Measurements from ENCODE around the gene ELOVL6.

ELOVL6 gene

DNA sequence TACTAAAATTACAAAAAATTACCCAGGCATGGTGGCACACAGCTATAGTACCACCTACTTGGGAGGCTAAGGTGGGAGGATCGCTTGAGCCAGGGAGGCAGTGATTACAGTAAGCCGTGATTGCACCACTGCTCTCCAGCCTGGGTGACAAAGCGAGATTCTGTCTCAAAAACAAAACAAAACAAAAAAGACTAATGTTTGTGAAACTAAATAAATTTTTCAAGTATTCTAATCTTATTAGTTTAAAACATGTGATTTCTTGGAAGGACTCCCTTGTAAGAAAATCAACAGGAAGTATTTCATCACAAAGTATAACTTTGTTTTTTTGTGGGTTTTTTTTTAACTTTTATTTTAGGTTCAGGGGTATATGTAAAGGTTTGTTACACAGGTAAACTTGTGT, 196.1 kb downstream of the ELOVL6 start:
- Histone ChIP-seq H3K4me1 (ENCODE audit: control insufficient read depth, insufficient read depth, low read length) (no peaks in the 10 kb centered on the region), H3K4me3 (ENCODE audit: low read length) (no peak overlapping the region), H3K27me3 (ENCODE audit: control insufficient read depth, insufficient read depth, low read length) (no peaks in the 10 kb centered on the region; the same call in 1 of the 2 replicates), H3K27ac (ENCODE audit: low read length) (no peak overlapping the region), H3K36me3 (ENCODE audit: control insufficient read depth, insufficient read depth, low read length) (no peaks in the 10 kb centered on the region), H3K9me3 (ENCODE audit: control insufficient read depth, insufficient read depth, low read length) (no peaks in the 10 kb centered on the region)
- DNase-seq (ENCODE audit: low read depth, low spot score) = no peak
- no CpG with 5 or more reads among the region's 3 CpGs for WGBS (ENCODE audit: insufficient coverage, insufficient read length)

DNA sequence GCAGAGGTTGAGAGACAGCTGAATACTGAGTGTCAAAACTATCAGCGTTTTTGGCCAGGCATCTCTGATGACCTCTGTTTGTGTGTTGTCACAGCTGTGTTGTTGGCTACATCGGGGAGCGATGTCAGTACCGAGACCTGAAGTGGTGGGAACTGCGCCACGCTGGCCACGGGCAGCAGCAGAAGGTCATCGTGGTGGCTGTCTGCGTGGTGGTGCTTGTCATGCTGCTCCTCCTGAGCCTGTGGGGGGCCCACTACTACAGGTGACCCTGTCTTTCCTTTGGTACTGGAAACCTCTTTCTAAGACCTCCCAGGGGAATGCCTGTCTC, 198.9 kb downstream of the ELOVL6 start:
- H3K27me3 ChIP-seq (ENCODE audit: control insufficient read depth, insufficient read depth, low read length) = no peaks in the 10 kb centered on the region; the same call in 1 of the 2 replicates
- DNase-seq (ENCODE audit: low read depth, low spot score) = no peak
- H3K27ac ChIP-seq (ENCODE audit: low read length) = no peak overlapping the region
- no peaks in the 10 kb centered on the region for H3K4me1 ChIP-seq (ENCODE audit: control insufficient read depth, insufficient read depth, low read length)
- no peaks in the 10 kb centered on the region for H3K36me3 ChIP-seq (ENCODE audit: control insufficient read depth, insufficient read depth, low read length)
- H3K4me3 ChIP-seq (ENCODE audit: low read length) = no peak overlapping the region
- WGBS (ENCODE audit: insufficient coverage, insufficient read length) = no CpG with 5 or more reads among the region's 9 CpGs
- H3K9me3 ChIP-seq (ENCODE audit: control insufficient read depth, insufficient read depth, low read length) = no peaks in the 10 kb centered on the region

DNA sequence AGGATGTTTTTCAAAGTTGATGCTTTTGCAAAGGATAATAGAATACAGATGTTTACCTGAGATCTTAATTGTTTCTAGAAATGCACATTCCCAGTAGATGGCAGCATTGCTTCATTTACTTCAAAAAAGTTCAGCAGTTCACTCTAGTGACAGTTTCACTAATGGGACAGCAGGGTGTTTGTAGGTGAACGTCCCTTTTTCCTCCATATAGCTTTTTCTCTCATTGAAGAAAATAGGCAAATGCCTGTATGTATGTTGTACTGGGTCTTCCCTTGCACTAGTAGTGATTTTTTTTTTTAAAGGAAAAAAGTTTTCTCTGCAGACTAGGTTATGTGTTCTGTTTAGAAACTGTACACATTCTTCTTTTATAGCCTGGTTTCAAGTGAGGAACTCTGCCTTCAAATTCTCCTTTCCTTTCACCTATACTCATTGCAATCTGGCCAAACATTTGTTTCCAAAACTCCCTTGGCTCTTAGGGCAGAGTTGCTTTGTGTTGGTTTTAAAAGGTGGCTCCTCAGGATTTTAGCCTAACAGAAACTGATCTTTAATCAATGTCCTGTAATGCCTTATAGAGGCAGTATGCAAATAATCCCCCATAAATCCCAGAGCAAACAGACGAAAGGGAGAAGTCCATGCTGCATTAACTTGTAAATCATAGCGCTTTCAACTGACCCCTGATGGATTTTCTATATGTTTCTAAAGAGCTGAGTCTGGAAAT, 199.4 kb downstream of the ELOVL6 start:
- no peak for DNase-seq (ENCODE audit: low read depth, low spot score)
- no CpG with 5 or more reads among the region's 3 CpGs for WGBS (ENCODE audit: insufficient coverage, insufficient read length)
- Histone ChIP-seq H3K4me3 (ENCODE audit: low read length) (no peak overlapping the region), H3K36me3 (ENCODE audit: control insufficient read depth, insufficient read depth, low read length) (no peaks in the 10 kb centered on the region), H3K9me3 (ENCODE audit: control insufficient read depth, insufficient read depth, low read length) (no peaks in the 10 kb centered on the region), H3K27me3 (ENCODE audit: control insufficient read depth, insufficient read depth, low read length) (no peaks in the 10 kb centered on the region; the same call in 1 of the 2 replicates), H3K27ac (ENCODE audit: low read length) (no peak overlapping the region), H3K4me1 (ENCODE audit: control insufficient read depth, insufficient read depth, low read length) (no peaks in the 10 kb centered on the region)

DNA sequence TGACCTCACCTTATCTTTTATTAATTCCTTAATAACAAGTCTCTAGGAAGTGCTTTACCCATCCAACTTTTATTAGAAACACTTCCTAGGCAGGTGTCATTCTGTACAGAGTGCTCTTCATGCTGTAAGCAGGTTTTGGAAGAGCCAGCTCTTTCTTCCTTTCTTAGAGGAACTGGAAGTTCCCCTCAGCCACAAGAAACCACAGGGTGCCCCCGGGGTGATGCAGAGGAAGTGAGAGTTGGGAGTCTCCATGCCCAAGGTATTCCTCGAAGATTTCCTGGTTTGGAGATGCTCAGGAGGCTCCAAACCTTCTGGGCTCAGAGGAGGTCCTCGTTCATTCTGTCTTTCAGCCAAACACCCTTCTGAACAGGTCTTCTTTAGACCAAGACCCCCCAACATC, 201.9 kb downstream of the ELOVL6 start:
- H3K36me3 ChIP-seq (ENCODE audit: control insufficient read depth, insufficient read depth, low read length) = no peaks in the 10 kb centered on the region
- H3K4me1 ChIP-seq (ENCODE audit: control insufficient read depth, insufficient read depth, low read length) = no peaks in the 10 kb centered on the region
- no peaks in the 10 kb centered on the region; the same call in 1 of the 2 replicates for H3K27me3 ChIP-seq (ENCODE audit: control insufficient read depth, insufficient read depth, low read length)
- no peak overlapping the region for H3K4me3 ChIP-seq (ENCODE audit: low read length)
- no peaks in the 10 kb centered on the region for H3K9me3 ChIP-seq (ENCODE audit: control insufficient read depth, insufficient read depth, low read length)
- DNase-seq (ENCODE audit: low read depth, low spot score) = no peak
- no CpG with 5 or more reads among the region's 3 CpGs for WGBS (ENCODE audit: insufficient coverage, insufficient read length)
- no peak overlapping the region for H3K27ac ChIP-seq (ENCODE audit: low read length)

All from iPS DF 6.9 (cell line).